HPDE6-E6E7 (cell line): ENCODE measurements around the gene ITCH.
A peak's percentile ranks its signal among the peaks of the same experiment; 100 is the strongest.
"Not testable (repeated sequence)": the region's sequence is repeated elsewhere in the genome, so short reads cannot be mapped to it uniquely, and the experiment has no call there.

Source experiments
- DNase-seq: peaks from one replicate; pipeline ENCODE4 v3.0.0; 2011; ENCODE audit warnings: missing footprints; ENCODE audit errors: extremely low spot score

ITCH gene

GRCh38 chr20:34363062-34363464 lies at the start of gene ITCH:
Gene ITCH (plus strand): TSS chr20:34363273. CDS start chr20:34393812, 30,539 bp downstream.
- peak; percentile 100 for DNase-seq

- DNase-seq = no peak
These were observed 47.8 kb upstream of the ITCH start for GRCh38 chr20:34315236-34315635.

GRCh38 chr20:34316196-34316814 lies 46.8 kb upstream of the ITCH start:
- DNase-seq = peak; percentile 84

GRCh38 chr20:34318609-34319443 lies 44.2 kb upstream of the ITCH start:
- DNase-seq = no peak

GRCh38 chr20:34320861-34321260 lies 42.2 kb upstream of the ITCH start:
- no peak for DNase-seq

GRCh38 chr20:34322267-34323105 lies 40.6 kb upstream of the ITCH start:
- no peak for DNase-seq

- no peak for DNase-seq
These were observed 38.5 kb upstream of the ITCH start for GRCh38 chr20:34324541-34324940.

GRCh38 chr20:34328207-34328606 lies 34.9 kb upstream of the ITCH start:
- DNase-seq = not testable (repeated sequence)

- no peak for DNase-seq
These were observed 34.0 kb upstream of the ITCH start for GRCh38 chr20:34328928-34329677.

- not testable (repeated sequence) for DNase-seq
These were observed 32.1 kb upstream of the ITCH start for GRCh38 chr20:34330861-34331544.

GRCh38 chr20:34331838-34332237 lies 31.2 kb upstream of the ITCH start:
- no peak for DNase-seq

- no peak for DNase-seq
These were observed 30.7 kb upstream of the ITCH start for GRCh38 chr20:34332262-34332920.

GRCh38 chr20:34333786-34334185 lies 29.3 kb upstream of the ITCH start:
- no peak for DNase-seq

- peak; percentile 76 for DNase-seq
These were observed 28.2 kb upstream of the ITCH start for GRCh38 chr20:34334654-34335407.

GRCh38 chr20:34337544-34337943 lies 25.5 kb upstream of the ITCH start:
- no peak for DNase-seq

- no peak for DNase-seq
These were observed 24.9 kb upstream of the ITCH start for GRCh38 chr20:34337982-34338726.

GRCh38 chr20:34340726-34341125 lies 22.3 kb upstream of the ITCH start:
- not testable (repeated sequence) for DNase-seq

- not testable (repeated sequence) for DNase-seq
These were observed 21.9 kb upstream of the ITCH start for GRCh38 chr20:34341199-34341598.
